M059J (cell line): ENCODE data around the gene PITRM1. TPM values are rescaled to one million over a fixed set of nuclear protein-coding genes. Genes with fewer than 3 reads are reported as not detected.

Experiments
- DNase-seq: peaks from one replicate; pipeline ENCODE4 v3.0.0-alpha.2; 2012; ENCODE audit warnings: low read depth
- total RNA-seq: library from RNA; depleted of rRNA; stranded (reverse); fragments of >200 nt; shearing (Covaris generic); gene quantifications from 2 replicates; pipeline ENCODE4 v1.2.3, GENCODE V29; 2014; rRNA removed

The PITRM1 gene
- total RNA-seq, 1 experiment from 2014 or later: 57.4 TPM

- no peak for DNase-seq
Measured at GRCh38 chr10:3103646-3104045, 68.9 kb downstream of the PITRM1 start.

GRCh38 chr10:3102720-3103427 lies 69.7 kb downstream of the PITRM1 start:
- DNase-seq: peak; percentile 22

GRCh38 chr10:3100856-3101640 lies 71.5 kb downstream of the PITRM1 start:
- DNase-seq: no peak

GRCh38 chr10:3100093-3100792 lies 72.3 kb downstream of the PITRM1 start:
- DNase-seq: no peak

GRCh38 chr10:3099291-3100092 lies 73.1 kb downstream of the PITRM1 start:
- no peak for DNase-seq

- DNase-seq: no peak
Measured at GRCh38 chr10:3098689-3099088, 73.9 kb downstream of the PITRM1 start.

GRCh38 chr10:3097160-3097559 lies 75.4 kb downstream of the PITRM1 start:
- DNase-seq: no peak

- DNase-seq: peak; percentile 40
Measured at GRCh38 chr10:3096149-3096548, 76.4 kb downstream of the PITRM1 start.

GRCh38 chr10:3095373-3096139 lies 77.0 kb downstream of the PITRM1 start:
- peak; percentile 96 for DNase-seq

GRCh38 chr10:3094609-3095036 lies 78.0 kb downstream of the PITRM1 start:
- DNase-seq: no peak

GRCh38 chr10:3093996-3094395 lies 78.6 kb downstream of the PITRM1 start:
- no peak for DNase-seq

GRCh38 chr10:3091921-3092320 lies 80.7 kb downstream of the PITRM1 start:
- DNase-seq: no peak

- peak; percentile 82 for DNase-seq
Measured at GRCh38 chr10:3090914-3091787, 81.4 kb downstream of the PITRM1 start.

GRCh38 chr10:3090388-3090787 lies 82.2 kb downstream of the PITRM1 start:
- DNase-seq: no peak

Other genes with a start within 250 kb of the PITRM1 start
- gene PFKP, start 105.2 kb downstream of the PITRM1 start, total RNA-seq: 104 and 158 TPM in 2 replicates